ENCODE data around the gene CDX2.
"Not testable (repeated sequence)": the region's sequence is repeated elsewhere in the genome, so short reads cannot be mapped to it uniquely, and the experiment has no call there.

The CDX2 gene

GRCh38 chr13:27971236-27971645 is 2.1 kb upstream of the CDX2 start:
- Mint-ChIP-seq H3K27me3 (peaks cover 99% of the 10 kb centered on the region), H3K4me1 (peaks cover 53% of the 10 kb centered on the region), H3K9me3 (no peaks in the 10 kb centered on the region), H3K4me3 (no peak overlapping the region), H3K27ac (peak overlapping the region in 1 of 2 donors; percentile 71)
- ATAC-seq (no peak), DNase-seq (no peak)

GRCh38 chr13:27970382-27971235 is 1.5 kb upstream of the CDX2 start:
- H3K4me3 Mint-ChIP-seq = peak overlapping the region in 1 of 2 donors; percentile 50
- ATAC-seq (no peak), DNase-seq (no peak)
- peaks cover 99% of the 10 kb centered on the region for H3K27me3 Mint-ChIP-seq
- H3K9me3 Mint-ChIP-seq = no peaks in the 10 kb centered on the region
- no peak overlapping the region for H3K27ac Mint-ChIP-seq
- H3K4me1 Mint-ChIP-seq = peaks cover 50% of the 10 kb centered on the region

GRCh38 chr13:27969866-27970229 is 733 bp upstream of the CDX2 start:
- Mint-ChIP-seq H3K4me1 (peaks cover 45% of the 10 kb centered on the region), H3K27me3 (peaks cover 99% of the 10 kb centered on the region), H3K4me3 (no peak overlapping the region), H3K9me3 (no peaks in the 10 kb centered on the region), H3K27ac (no peak overlapping the region)
- DNase-seq (no peak), ATAC-seq (no peak)

GRCh38 chr13:27968316-27969081 is 616 bp downstream of the CDX2 start:
- Mint-ChIP-seq H3K4me1 (peaks cover 45% of the 10 kb centered on the region), H3K27me3 (peaks cover 99% of the 10 kb centered on the region), H3K27ac (no peak overlapping the region), H3K9me3 (no peaks in the 10 kb centered on the region), H3K4me3 (peak overlapping the region; percentile 29 to 62)
- DNase-seq = no peak
- peak; percentile 24 for ATAC-seq

GRCh38 chr13:27967736-27968315 is 1.3 kb downstream of the CDX2 start:
- peak overlapping the region in 1 of 2 donors; percentile 49 for H3K27ac Mint-ChIP-seq
- peak overlapping the region; percentile 44 to 66 for H3K4me3 Mint-ChIP-seq
- ATAC-seq (no peak), DNase-seq (no peak)
- H3K4me1 Mint-ChIP-seq = peaks cover 45% of the 10 kb centered on the region
- peaks cover 99% of the 10 kb centered on the region for H3K27me3 Mint-ChIP-seq
- H3K9me3 Mint-ChIP-seq = no peaks in the 10 kb centered on the region

GRCh38 chr13:27967203-27967735 is 1.8 kb downstream of the CDX2 start:
- H3K4me3 Mint-ChIP-seq = peak overlapping the region in 1 of 2 donors; percentile 66
- peak overlapping the region in 1 of 2 donors; percentile 49 for H3K27ac Mint-ChIP-seq
- peaks cover 45% of the 10 kb centered on the region for H3K4me1 Mint-ChIP-seq
- peaks cover 100% of the 10 kb centered on the region for H3K27me3 Mint-ChIP-seq
- no peaks in the 10 kb centered on the region for H3K9me3 Mint-ChIP-seq
- ATAC-seq = no peak
- DNase-seq = no peak

- peaks cover 100% of the 10 kb centered on the region for H3K27me3 Mint-ChIP-seq
- H3K9me3 Mint-ChIP-seq = no peaks in the 10 kb centered on the region
- no peak overlapping the region for H3K4me3 Mint-ChIP-seq
- peak; percentile 30 for ATAC-seq
- DNase-seq = no peak
- no peak overlapping the region for H3K27ac Mint-ChIP-seq
- peaks cover 45% of the 10 kb centered on the region for H3K4me1 Mint-ChIP-seq
Observed at GRCh38 chr13:27966641-27967202, 2.4 kb downstream of the CDX2 start.

GRCh38 chr13:27965740-27966640 is 3.1 kb downstream of the CDX2 start:
- DNase-seq (no peak), ATAC-seq (no peak)
- Mint-ChIP-seq H3K4me1 (peaks cover 50% of the 10 kb centered on the region), H3K27me3 (peaks cover 100% of the 10 kb centered on the region), H3K27ac (peak overlapping the region in 1 of 2 donors; percentile 30), H3K4me3 (no peak overlapping the region), H3K9me3 (no peaks in the 10 kb centered on the region)

- H3K27ac Mint-ChIP-seq = peak overlapping the region in 1 of 2 donors; percentile 30
- no peak overlapping the region for H3K4me3 Mint-ChIP-seq
- H3K9me3 Mint-ChIP-seq = no peaks in the 10 kb centered on the region
- ATAC-seq (no peak), DNase-seq (no peak)
- H3K27me3 Mint-ChIP-seq = peaks cover 100% of the 10 kb centered on the region
- peaks cover 51% of the 10 kb centered on the region for H3K4me1 Mint-ChIP-seq
Observed at GRCh38 chr13:27965343-27965739, 3.8 kb downstream of the CDX2 start.

- ATAC-seq (no peak), DNase-seq (no peak)
- no peak overlapping the region for H3K4me3 Mint-ChIP-seq
Observed at GRCh38 chr13:27964741-27965323, 4.3 kb downstream of the CDX2 start.

GRCh38 chr13:27964206-27964605 is 4.9 kb downstream of the CDX2 start:
- H3K27me3 Mint-ChIP-seq = peaks cover 100% of the 10 kb centered on the region
- not testable (repeated sequence) for ATAC-seq

More at GRCh38 chr13:27964741-27965323, 4.3 kb downstream of the CDX2 start:
- no peak overlapping the region for H3K27ac Mint-ChIP-seq
- H3K27me3 Mint-ChIP-seq = peaks cover 100% of the 10 kb centered on the region
- no peaks in the 10 kb centered on the region for H3K9me3 Mint-ChIP-seq
- peaks cover 51% of the 10 kb centered on the region for H3K4me1 Mint-ChIP-seq

GRCh38 chr13:27963491-27963890 is 5.6 kb downstream of the CDX2 start:
- peaks cover 40% of the 10 kb centered on the region for H3K4me1 Mint-ChIP-seq
- H3K27me3 Mint-ChIP-seq = peaks cover 100% of the 10 kb centered on the region
- H3K27ac Mint-ChIP-seq = no peak overlapping the region
- no peak overlapping the region for H3K4me3 Mint-ChIP-seq
- DNase-seq (no peak), ATAC-seq (no peak)
- no peaks in the 10 kb centered on the region for H3K9me3 Mint-ChIP-seq

More at GRCh38 chr13:27964206-27964605, 4.9 kb downstream of the CDX2 start:
- not testable (repeated sequence) for DNase-seq, H3K9me3 Mint-ChIP-seq, H3K4me3 Mint-ChIP-seq, H3K27ac Mint-ChIP-seq
- peaks cover 45% of the 10 kb centered on the region for H3K4me1 Mint-ChIP-seq

GRCh38 chr13:27962982-27963381 is 6.1 kb downstream of the CDX2 start:
- Mint-ChIP-seq H3K4me3 (no peak overlapping the region), H3K27ac (no peak overlapping the region), H3K9me3 (no peaks in the 10 kb centered on the region), H3K4me1 (peaks cover 35% of the 10 kb centered on the region), H3K27me3 (peaks cover 100% of the 10 kb centered on the region)
- ATAC-seq (no peak), DNase-seq (no peak)
